ENCODE results near the gene C17orf107. TPM values are rescaled to one million over a fixed set of nuclear protein-coding genes. Genes with fewer than 3 reads are reported as not detected.
A peak's percentile ranks its signal among the peaks of the same experiment; 100 is the strongest.

The C17orf107 gene
- total RNA-seq, 4 donors from 2014 or later, result 0.66 to 5.0 (median 1.5) TPM

- TF ChIP-seq CTCF (IDR thresholded peaks at IDR 0.05) (peak; percentile 62 to 84 (median 82)), POLR2A (IDR thresholded peaks at IDR 0.05) (no peak)
- H3K36me3 ChIP-seq, result peaks cover 0 to 67% (median 0%) of the 10 kb centered on the region in 3 donors
- H3K4me1 ChIP-seq, result no peaks in the 10 kb centered on the region
- H3K27me3 ChIP-seq, result no peaks in the 10 kb centered on the region
- no peak overlapping the region for H3K4me3 ChIP-seq
- H3K9me3 ChIP-seq, result no peaks in the 10 kb centered on the region
- DNase-seq, result peak; percentile 76 to 86 (median 85)
- H3K27ac ChIP-seq, result no peak overlapping the region
Observed at GRCh38 chr17:4881761-4882555, 17.4 kb upstream of the C17orf107 start.

- peaks cover 0 to 69% (median 0%) of the 10 kb centered on the region in 3 donors for H3K36me3 ChIP-seq
- DNase-seq, result no peak
Observed at GRCh38 chr17:4884489-4884888, 14.8 kb upstream of the C17orf107 start.

DNA sequence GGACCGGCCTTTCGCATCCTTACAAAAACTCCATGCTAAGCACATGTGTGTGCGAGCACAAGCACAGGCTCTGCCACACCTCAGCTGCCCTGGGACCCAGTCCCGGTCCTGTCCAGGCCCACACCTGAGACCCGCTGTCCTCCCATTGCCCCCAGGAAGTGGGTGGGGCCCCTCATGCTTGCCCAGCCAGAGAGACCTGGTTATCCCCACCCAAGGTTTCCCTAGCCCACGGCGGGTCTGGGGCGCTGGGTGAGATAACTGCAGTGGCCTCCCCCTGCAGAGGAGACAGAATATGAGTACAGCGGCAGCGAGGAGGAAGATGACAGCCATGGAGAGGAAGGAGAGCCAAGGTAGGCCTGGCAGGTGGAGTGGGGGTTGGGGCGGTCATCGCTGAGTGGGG, 12.5 kb upstream of the C17orf107 start:
- Histone ChIP-seq H3K27ac (no peak overlapping the region), H3K4me3 (no peak overlapping the region), H3K9me3 (no peaks in the 10 kb centered on the region), H3K27me3 (no peaks in the 10 kb centered on the region), H3K36me3 (peaks cover 0 to 81% (median 0%) of the 10 kb centered on the region in 3 donors), H3K4me1 (no peaks in the 10 kb centered on the region)
- DNase-seq, result no peak
- TF ChIP-seq POLR2A (IDR thresholded peaks at IDR 0.05) (no peak), CTCF (IDR thresholded peaks at IDR 0.05) (no peak)

More at GRCh38 chr17:4884489-4884888, 14.8 kb upstream of the C17orf107 start:
- H3K27me3 ChIP-seq, result no peaks in the 10 kb centered on the region
- no peaks in the 10 kb centered on the region for H3K4me1 ChIP-seq
- H3K9me3 ChIP-seq, result no peaks in the 10 kb centered on the region
- H3K27ac ChIP-seq, result no peak overlapping the region
- TF ChIP-seq CTCF (IDR thresholded peaks at IDR 0.05), result no peak
- TF ChIP-seq POLR2A (IDR thresholded peaks at IDR 0.05), result no peak
- no peak overlapping the region for H3K4me3 ChIP-seq

DNA sequence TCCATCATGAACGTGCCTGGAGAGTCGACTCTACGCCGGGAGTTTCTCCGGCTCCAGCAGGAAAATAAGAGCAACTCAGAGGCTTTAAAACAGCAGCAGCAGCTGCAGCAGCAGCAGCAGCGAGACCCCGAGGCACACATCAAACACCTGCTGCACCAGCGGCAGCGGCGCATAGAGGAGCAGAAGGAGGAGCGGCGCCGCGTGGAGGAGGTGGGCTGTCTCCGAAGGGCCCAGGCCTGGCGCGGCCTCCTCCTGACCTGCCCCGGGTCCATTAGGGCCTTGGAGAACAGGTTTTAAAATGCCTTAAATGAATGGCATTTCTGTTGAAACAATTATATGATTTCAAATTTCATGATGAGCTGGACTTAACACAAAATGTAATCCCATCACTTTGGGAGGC, 11.8 kb upstream of the C17orf107 start:
- H3K9me3 ChIP-seq, result no peaks in the 10 kb centered on the region
- H3K27ac ChIP-seq, result no peak overlapping the region
- DNase-seq, result no peak
- no peaks in the 10 kb centered on the region for H3K4me1 ChIP-seq
- no peak overlapping the region for H3K4me3 ChIP-seq
- TF ChIP-seq POLR2A (IDR thresholded peaks at IDR 0.05), result no peak
- no peak for TF ChIP-seq CTCF (IDR thresholded peaks at IDR 0.05)
- no peaks in the 10 kb centered on the region for H3K27me3 ChIP-seq
- peaks cover 0 to 84% (median 0%) of the 10 kb centered on the region in 3 donors for H3K36me3 ChIP-seq

DNA sequence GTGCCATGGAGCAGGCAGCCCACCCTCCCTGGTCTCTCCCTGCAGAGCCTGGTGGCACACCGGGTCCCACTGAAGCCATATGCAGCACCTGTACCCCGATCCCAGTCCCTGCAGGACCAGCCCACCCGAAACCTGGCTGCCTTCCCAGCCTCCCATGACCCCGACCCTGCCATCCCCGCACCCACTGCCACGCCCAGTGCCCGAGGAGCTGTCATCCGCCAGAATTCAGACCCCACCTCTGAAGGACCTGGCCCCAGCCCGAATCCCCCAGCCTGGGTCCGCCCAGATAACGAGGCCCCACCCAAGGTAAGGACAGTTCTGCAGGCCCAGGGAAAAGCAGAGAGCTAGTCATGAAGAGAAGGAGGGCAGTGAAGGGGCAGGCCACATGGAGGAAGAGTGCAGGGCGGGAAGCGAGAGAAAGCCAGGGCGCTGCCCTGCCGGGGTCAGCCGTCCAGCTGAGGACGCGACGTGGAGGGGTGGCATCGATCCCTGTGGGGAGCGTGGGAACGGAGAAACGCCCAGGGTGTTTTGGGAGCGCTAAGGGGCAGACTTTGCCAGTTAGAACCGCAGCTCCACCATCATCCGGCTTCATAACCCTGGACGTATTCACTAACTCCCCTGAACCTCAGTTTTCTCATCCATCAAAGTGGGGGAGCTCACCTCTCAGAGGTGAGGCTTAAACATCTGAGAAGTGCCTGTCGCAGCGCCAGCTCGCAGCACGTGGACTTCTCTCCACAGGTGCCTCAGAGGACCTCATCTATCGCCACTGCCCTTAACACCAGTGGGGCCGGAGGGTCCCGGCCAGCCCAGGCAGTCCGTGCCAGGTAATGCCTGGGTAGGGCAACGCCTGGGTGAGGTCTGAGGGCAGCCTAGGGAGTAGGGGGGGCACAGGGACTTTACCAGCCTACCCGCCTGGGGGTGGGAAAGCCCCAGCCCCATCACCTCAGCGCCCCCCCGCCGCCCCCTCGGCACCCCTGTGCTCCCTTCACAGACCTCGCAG, 7.6 kb upstream of the C17orf107 start:
- H3K9me3 ChIP-seq, result no peaks in the 10 kb centered on the region
- H3K4me3 ChIP-seq, result no peak overlapping the region
- peaks cover 0 to 92% (median 0%) of the 10 kb centered on the region in 3 donors for H3K36me3 ChIP-seq
- no peak overlapping the region for H3K27ac ChIP-seq
- no peaks in the 10 kb centered on the region for H3K27me3 ChIP-seq
- TF ChIP-seq POLR2A (IDR thresholded peaks at IDR 0.05) (no peak), CTCF (IDR thresholded peaks at IDR 0.05) (no peak)
- H3K4me1 ChIP-seq, result no peaks in the 10 kb centered on the region
- DNase-seq, result no peak
